ENCODE measurements around the gene TAP1.
"Not testable (repeated sequence)": the region's sequence is repeated elsewhere in the genome, so short reads cannot be mapped to it uniquely, and the experiment has no call there.

Gene TAP1

DNA sequence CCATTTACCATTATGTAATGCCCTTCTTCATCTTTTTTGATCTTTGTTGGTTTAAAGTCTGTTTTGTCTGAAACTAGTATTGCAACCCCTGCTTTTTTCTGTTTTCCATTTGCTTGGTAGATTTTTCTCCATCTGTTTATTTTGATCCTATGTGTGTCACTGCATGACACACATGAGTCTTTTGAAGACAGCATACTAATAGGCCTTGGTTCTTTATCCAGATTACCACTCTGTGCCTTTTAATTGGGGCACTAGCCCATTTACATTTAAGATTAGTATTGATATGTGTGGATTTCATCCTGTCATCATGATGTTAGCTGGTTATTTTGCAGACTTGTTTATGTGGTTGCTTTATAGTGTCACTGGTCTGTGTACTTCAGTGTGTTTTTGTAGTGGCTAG, 48.1 kb downstream of the TAP1 start:
- DNase-seq (ENCODE audit: low read depth in 2 of 2) = not testable (repeated sequence)

DNA sequence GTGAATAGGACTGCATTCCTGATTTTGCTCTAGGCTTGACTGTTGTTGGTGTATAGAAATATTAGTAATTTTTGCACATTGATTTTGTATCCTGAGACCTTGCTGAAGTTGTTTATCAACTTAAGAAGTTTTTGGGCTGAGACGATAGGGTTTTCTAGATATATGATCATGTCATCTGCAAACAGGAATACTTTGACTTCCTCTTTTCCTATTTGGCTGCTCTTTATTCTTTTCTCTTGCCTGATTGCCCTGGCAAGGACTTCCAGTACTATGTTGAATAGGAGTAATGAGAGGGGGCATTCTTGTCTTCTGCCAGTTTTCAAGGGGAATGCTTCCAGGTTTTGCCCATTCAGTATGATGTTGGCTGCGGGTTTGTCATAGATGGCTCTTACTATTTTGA, 50.1 kb downstream of the TAP1 start:
- no peak for DNase-seq (ENCODE audit: low read depth in 2 of 2)

DNA sequence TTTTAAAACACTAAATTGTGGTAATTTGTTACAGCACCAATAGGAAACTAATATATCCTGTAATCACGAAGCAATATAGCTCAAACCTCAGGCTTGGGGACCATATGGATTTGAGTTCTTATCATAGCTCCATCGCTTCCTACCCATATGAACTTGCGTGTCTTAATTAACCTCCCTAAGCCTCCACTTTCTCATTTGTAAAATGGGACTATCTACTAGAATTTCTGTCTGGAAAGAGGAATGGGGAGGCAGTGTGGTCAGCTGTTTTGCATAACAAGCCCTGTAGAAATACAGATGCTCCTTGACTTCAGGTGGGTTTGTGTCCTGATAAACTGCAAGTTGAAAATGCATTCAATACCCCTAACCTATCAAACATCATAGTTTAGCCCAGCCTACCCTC, 53.8 kb downstream of the TAP1 start:
- no peak for DNase-seq (ENCODE audit: low read depth in 2 of 2)

DNA sequence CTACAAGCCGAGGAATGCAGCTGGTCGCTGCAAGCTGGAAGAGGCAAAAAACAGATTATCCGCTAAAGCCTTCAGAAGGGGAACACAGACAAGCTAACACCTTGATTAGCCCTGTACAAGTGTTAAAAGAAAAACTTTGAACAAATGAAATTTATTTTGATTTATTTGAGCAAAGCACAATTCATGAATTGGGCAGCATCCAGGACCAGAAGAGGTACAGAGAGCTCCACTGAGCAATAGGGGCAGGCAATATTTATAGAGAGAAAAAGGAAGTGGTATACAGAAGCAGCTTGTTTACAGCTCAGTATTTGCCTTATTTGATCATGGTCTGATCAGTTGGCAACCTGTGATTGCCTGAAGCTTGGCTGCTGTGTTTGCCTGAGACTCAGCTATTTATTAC, 54.3 kb downstream of the TAP1 start:
- DNase-seq (ENCODE audit: low read depth in 2 of 2) = no peak

DNA sequence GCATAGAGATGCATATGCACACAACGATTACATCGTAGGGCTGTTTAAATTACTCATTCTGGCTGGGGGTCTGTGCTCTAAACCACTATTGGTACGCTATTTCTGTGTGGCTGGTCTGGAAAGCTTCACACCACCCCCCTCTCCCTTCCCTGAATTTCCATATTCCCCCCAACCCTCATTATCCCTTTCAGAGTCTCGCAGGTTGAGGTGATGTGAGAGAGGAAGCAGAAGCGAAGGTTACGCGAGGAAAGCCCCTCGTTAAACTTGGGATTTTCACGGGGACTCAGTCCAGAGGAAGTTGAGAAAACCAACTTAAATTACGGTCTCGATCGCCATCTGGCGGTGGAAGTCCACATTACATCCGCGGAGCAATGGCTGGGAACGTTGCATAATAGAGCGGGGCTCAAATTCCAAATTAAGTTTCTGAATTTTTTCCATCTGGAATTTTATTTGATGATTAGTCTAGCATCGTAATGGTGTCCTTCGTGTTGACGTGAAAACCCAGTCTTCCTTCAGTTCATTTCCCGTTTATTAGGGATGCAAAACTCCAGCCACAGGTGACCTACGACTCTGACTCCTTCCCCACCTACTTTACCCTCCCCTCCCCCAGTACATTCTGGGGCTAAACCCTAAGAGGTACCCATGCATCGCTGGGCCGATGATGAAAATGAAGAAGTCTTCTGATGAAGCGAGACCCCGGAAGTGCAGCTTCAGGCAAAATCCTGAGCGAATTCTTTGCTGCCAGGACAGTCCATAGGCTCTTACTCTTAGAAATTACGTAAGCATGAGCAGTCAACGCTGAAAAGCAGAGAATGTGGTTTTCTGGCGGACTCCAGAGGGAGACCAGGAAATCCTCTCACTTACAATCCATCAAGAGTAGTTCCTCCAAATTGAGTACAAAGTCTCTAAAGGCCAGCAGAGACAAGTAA, 56.4 kb downstream of the TAP1 start:
- peak; percentile 54 to 83 for DNase-seq (ENCODE audit: low read depth in 2 of 2)

Measured in stimulated activated CD4-positive, alpha-beta T cell treated with anti-CD3 and anti-CD28 coated beads, Interleukin-12 subunit alpha, Interleukin-12 subunit beta, amount 100 ng/mL, for 24 hours (primary cell).